ENCODE results near the gene PLEKHG1.

DNA sequence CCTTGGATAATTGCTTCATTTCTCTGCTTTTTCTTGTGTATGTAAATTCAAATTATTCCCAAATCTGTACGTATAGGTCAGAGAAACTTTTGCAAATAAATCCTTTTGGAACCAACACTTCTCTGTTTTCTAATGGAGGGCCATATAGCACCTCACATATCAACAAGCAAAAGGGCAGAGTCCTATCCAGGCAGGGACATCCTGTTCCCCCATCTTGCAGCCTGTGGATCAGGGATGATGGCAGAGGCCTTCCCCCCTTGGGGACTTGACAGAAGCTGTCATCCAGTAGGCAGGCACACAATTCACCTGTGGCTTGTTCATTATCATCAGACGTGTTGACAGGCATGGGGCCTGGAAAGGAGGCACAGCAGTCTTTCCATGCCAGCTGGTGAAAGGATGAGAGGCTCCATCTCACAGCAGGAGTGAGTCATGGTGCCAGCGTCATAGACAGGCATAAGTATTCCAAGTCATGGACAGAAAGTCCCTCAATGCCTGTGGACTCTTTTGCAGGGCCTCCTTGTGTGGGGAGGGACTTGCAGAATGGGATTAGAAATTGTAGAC, 31.8 kb upstream of the PLEKHG1 start:
- TF ChIP-seq, protein P1, sequence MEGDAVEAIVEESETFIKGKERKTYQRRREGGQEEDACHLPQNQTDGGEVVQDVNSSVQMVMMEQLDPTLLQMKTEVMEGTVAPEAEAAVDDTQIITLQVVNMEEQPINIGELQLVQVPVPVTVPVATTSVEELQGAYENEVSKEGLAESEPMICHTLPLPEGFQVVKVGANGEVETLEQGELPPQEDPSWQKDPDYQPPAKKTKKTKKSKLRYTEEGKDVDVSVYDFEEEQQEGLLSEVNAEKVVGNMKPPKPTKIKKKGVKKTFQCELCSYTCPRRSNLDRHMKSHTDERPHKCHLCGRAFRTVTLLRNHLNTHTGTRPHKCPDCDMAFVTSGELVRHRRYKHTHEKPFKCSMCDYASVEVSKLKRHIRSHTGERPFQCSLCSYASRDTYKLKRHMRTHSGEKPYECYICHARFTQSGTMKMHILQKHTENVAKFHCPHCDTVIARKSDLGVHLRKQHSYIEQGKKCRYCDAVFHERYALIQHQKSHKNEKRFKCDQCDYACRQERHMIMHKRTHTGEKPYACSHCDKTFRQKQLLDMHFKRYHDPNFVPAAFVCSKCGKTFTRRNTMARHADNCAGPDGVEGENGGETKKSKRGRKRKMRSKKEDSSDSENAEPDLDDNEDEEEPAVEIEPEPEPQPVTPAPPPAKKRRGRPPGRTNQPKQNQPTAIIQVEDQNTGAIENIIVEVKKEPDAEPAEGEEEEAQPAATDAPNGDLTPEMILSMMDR (IDR thresholded peaks at IDR 0.05) = no peak
- no peak for TF ChIP-seq EP300 (IDR thresholded peaks at IDR 0.05)
- TF ChIP-seq POLR2A (IDR thresholded peaks at IDR 0.05) = no peak
- TF ChIP-seq POLR2AphosphoS5 (IDR thresholded peaks at IDR 0.05) = no peak
